Measurements from ENCODE around the gene GRB10.

GRCh38 chr7:50641442-50642405, 141.0 kb downstream of the GRB10 start:
- TF ChIP-seq TARDBP (IDR thresholded peaks at IDR 0.05) (no peak), FOXK2 (IDR thresholded peaks at IDR 0.05) (no peak), ELF4 (IDR thresholded peaks at IDR 0.05) (no peak), BHLHE40 (IDR thresholded peaks at IDR 0.05; ENCODE audit: borderline replicate concordance) (no peak), HDGF (IDR thresholded peaks at IDR 0.05; ENCODE audit: borderline replicate concordance) (no peak), NFRKB (IDR thresholded peaks at IDR 0.05) (no peak), ARNT (IDR thresholded peaks at IDR 0.05) (no peak), CTBP1 (IDR thresholded peaks at IDR 0.05; ENCODE audit: borderline replicate concordance) (no peak), FOXA1 (IDR thresholded peaks at IDR 0.05) (no peak), L3MBTL2 (conservative IDR thresholded peaks at IDR 0.05) (no peak)
